ENCODE measurements around the gene SYT7.
A peak's percentile ranks its signal among the peaks of the same experiment; 100 is the strongest.

Gene SYT7

GRCh38 chr11:61581030-61581928 lies at the start of gene SYT7:
TSS of gene SYT7 (minus strand) at chr11:61581076. CDS start at chr11:61580820, 256 bp downstream.
- TF ChIP-seq, protein P1, sequence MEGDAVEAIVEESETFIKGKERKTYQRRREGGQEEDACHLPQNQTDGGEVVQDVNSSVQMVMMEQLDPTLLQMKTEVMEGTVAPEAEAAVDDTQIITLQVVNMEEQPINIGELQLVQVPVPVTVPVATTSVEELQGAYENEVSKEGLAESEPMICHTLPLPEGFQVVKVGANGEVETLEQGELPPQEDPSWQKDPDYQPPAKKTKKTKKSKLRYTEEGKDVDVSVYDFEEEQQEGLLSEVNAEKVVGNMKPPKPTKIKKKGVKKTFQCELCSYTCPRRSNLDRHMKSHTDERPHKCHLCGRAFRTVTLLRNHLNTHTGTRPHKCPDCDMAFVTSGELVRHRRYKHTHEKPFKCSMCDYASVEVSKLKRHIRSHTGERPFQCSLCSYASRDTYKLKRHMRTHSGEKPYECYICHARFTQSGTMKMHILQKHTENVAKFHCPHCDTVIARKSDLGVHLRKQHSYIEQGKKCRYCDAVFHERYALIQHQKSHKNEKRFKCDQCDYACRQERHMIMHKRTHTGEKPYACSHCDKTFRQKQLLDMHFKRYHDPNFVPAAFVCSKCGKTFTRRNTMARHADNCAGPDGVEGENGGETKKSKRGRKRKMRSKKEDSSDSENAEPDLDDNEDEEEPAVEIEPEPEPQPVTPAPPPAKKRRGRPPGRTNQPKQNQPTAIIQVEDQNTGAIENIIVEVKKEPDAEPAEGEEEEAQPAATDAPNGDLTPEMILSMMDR (IDR thresholded peaks at IDR 0.05; ENCODE audit: low read depth, low read length), result no peak; the same call in 1 of the 2 replicates
- peak; percentile 95 for DNase-seq (ENCODE audit: extremely low read depth, low read depth)

- DNase-seq (ENCODE audit: extremely low read depth, low read depth), result no peak
- TF ChIP-seq, protein P1 (IDR thresholded peaks at IDR 0.05; ENCODE audit: low read depth, low read length), result no peak
These were observed 49.2 kb upstream of the SYT7 start for GRCh38 chr11:61630089-61630488.

- no peak for DNase-seq (ENCODE audit: extremely low read depth, low read depth)
- TF ChIP-seq, protein P1 (IDR thresholded peaks at IDR 0.05; ENCODE audit: low read depth, low read length), result no peak
These were observed 48.4 kb upstream of the SYT7 start for GRCh38 chr11:61629082-61629833.

- no peak for DNase-seq (ENCODE audit: extremely low read depth, low read depth)
- TF ChIP-seq, protein P1 (IDR thresholded peaks at IDR 0.05; ENCODE audit: low read depth, low read length), result no peak
These were observed 47.7 kb upstream of the SYT7 start for GRCh38 chr11:61628662-61628970.

GRCh38 chr11:61627850-61628661 lies 47.2 kb upstream of the SYT7 start:
- peak; percentile 48 for DNase-seq (ENCODE audit: extremely low read depth, low read depth)
- TF ChIP-seq, protein P1 (IDR thresholded peaks at IDR 0.05; ENCODE audit: low read depth, low read length), result peak; percentile 94

- TF ChIP-seq, protein P1 (IDR thresholded peaks at IDR 0.05; ENCODE audit: low read depth, low read length), result no peak
- DNase-seq (ENCODE audit: extremely low read depth, low read depth), result no peak
These were observed 45.9 kb upstream of the SYT7 start for GRCh38 chr11:61626580-61627380.

All from AG09319 (cell line).